HT1080 (cell line): ENCODE results near the gene MRPS18A. TPM values are rescaled to one million over a fixed set of nuclear protein-coding genes. Genes with fewer than 3 reads are reported as not detected.
A peak's percentile ranks its signal among the peaks of the same experiment; 100 is the strongest.

Source experiments
- DNase-seq: peaks from one replicate; pipeline ENCODE4 v3.0.0-alpha.2; 2015; ENCODE audit warnings: low read depth
- total RNA-seq: library from RNA; depleted of rRNA; stranded (reverse); fragments of >200 nt; shearing (Covaris generic); gene quantifications from 2 replicates; pipeline ENCODE4 v1.2.3, GENCODE V29; 2014

MRPS18A gene
- total RNA-seq, 1 experiment from 2014 or later = 102 TPM

DNA sequence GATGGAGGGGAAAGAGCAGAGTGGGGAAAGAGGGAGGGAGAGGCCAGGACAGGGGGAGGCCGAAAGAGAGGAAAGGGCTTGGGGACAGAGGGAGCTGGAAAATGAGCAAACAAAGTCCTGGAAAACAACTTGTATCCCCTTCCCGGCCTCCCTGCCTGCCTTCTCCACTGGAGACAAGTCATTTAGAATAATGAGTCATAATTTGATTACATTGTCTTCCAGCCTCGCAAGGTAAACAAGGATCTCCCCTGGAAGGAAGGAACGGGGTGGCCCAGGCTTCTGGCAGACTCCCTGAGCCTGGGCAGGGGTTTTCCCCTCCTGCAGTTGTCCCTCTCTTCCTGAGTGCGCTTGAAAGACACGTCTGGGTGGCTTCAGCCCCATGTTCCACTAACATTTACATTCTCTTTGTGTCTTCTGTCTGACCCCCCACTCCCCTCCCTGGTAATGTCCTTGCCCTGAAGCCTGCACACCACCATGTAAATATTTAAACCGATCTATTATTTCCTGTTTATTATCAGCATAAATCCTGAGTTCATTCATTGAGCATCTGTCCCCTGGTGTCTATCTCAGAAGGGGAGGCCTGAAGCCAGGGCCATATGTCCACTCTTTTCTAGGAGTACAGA, 12.1 kb upstream of the MRPS18A start:
- DNase-seq = peak; percentile 19

- peak; percentile 42 for DNase-seq
These were observed 11.2 kb upstream of the MRPS18A start for GRCh38 chr6:43698584-43699349.

DNA sequence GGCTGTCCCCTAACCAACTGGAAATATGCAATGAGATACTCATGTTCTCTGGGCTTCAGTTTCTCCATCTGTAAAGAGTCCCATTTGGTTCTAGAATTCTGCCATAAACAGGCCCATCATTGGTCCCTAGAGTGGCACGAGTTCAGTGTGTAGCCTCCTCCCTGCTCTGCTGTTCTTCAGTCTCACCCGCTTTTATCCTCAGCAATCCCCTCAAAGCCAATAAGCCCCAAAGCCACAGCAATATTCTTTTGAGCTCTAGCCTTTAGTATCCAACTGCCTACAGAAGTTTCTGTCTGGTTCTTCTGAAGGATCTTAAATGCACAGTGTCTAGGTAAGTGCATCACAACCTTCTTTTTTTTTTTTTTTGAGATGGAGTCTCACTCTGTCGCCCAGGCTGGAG, 9.8 kb upstream of the MRPS18A start:
- no peak for DNase-seq

GRCh38 chr6:43695967-43696291, 8.3 kb upstream of the MRPS18A start:
- DNase-seq = no peak

DNA sequence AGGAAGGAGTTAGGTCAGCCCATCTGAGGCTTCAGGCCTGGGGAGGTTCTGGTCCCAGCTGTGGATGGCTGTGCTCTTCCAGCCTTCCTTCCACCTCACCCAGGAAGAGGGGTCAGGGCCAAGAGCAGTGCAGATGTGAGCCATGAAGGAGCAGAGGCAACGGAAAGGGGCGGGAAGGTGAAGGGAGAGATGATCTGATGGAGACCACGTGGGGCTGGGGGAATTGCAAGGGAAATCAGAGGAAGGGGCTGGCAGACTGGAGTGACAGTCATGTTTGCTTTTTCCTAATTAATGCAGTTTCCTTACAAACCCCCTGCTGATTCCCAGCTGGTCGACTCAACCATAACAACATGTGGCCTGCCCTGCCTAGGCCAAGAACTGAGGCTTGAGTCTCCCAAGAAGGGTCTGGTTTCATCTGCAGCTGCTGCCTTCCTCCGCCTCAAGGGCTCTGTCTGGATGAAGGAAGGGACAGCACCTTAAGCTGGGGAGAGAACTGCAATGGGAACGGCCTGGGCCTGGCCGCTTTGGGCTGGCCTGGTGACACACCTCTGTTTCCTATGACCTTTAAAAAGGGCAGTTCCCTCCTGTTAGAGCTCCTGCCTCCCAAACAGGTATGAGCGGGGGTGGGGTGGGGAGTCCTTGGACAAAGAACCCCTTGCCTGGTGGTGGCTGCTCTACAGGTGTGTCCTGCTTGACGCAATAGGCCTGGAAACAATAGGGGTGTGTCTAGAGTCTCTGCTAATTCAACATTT, 7.8 kb upstream of the MRPS18A start:
- DNase-seq = no peak

- no peak for DNase-seq
These were observed 1.8 kb upstream of the MRPS18A start for GRCh38 chr6:43689421-43689820.

DNA sequence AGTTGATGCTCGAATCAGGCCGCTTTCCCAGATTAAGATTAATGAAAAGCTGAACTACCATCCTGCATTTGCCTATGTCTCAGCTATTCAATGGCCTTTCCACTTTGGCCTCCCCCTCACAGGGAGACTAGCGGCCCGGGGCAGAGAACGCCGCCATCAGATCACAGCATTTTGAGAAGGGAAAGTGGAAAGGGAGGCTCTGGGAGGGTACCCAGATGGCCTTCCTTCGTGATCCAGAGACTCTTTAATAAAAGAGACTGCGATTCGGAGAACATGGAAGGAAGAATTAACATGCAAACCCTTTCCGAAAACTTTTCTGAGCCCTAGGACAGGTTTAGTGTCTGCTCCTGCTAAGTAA, 533 bp downstream of the MRPS18A start:
- DNase-seq = no peak

GRCh38 chr6:43683708-43684455, 3.7 kb downstream of the MRPS18A start:
- DNase-seq = no peak

- no peak for DNase-seq
These were observed 4.7 kb downstream of the MRPS18A start for GRCh38 chr6:43682724-43683429.

GRCh38 chr6:43681303-43681702, 6.3 kb downstream of the MRPS18A start:
- DNase-seq = no peak

DNA sequence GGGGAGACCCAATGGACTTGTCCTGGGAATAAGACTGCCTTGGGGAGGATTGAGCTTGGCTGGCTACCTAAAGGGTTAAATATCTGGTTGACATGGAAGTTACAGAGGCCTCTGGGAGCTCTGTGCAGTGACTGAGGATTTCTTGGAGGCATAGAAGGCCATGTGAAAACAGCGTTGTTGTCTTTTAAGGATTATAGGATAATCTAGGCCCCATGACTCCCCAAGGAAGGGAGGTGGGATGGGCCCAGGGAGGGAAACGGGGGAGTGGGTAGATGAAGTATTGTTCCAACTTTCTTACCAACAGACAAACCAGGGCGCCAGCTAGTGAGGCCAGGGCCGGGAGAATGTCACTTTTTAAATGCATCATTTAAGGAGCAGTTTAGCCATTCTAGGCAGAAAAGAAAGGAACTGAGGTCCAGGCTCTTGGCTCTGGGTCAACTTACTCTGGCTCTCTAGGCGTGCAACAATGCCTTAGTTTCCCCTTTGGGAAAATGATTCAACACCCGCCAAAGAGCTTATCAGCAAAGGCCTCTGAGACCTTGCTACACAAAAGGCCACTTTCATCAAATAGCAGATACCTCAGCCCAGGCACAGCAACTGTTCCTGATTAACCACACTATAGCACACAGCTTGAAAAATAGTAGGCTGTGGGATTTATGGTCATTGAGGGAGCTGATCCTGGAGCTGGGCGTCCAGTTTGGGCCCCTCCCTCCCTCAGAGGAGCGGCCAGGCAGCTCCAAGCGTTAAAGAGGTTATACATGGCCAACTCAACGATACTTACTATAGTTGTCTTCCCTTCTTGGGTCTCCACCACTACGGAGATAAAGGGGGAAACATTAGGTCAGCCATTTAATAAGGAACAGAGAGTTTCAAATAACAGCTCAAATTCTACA, 7.0 kb downstream of the MRPS18A start:
- DNase-seq = no peak

GRCh38 chr6:43679057-43679456, 8.5 kb downstream of the MRPS18A start:
- no peak for DNase-seq

- DNase-seq = no peak
These were observed 9.2 kb downstream of the MRPS18A start for GRCh38 chr6:43678341-43678740.

DNA sequence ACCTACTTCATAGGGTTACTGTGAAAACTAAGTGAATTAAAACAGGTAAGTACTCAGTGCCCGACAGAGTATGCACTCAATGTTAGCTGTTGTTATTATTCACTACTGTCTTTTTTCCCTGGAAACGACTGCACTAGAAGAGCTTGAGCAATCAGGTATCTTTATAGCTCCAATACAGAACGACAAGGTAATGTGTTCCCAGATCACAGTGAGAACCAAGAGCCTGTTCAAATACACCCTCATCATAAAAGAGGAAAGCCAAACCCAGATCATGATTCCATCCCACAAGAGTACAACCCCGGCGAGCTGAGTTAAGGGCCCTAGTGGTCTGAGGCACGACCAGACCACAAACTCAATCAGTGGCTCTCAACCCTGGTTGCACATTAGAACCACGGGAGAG, 9.8 kb downstream of the MRPS18A start:
- no peak for DNase-seq

GRCh38 chr6:43676962-43677606, 10.5 kb downstream of the MRPS18A start:
- no peak for DNase-seq

- no peak for DNase-seq
These were observed 12.7 kb downstream of the MRPS18A start for GRCh38 chr6:43674921-43675320.

- DNase-seq = no peak
These were observed 13.3 kb downstream of the MRPS18A start for GRCh38 chr6:43674291-43674690.

GRCh38 chr6:43673444-43674084, 14.0 kb downstream of the MRPS18A start:
- DNase-seq = no peak
